ENCODE results near the gene GPHB5.
"Not testable (repeated sequence)": the region's sequence is repeated elsewhere in the genome, so short reads cannot be mapped to it uniquely, and the experiment has no call there.

The GPHB5 gene

DNA sequence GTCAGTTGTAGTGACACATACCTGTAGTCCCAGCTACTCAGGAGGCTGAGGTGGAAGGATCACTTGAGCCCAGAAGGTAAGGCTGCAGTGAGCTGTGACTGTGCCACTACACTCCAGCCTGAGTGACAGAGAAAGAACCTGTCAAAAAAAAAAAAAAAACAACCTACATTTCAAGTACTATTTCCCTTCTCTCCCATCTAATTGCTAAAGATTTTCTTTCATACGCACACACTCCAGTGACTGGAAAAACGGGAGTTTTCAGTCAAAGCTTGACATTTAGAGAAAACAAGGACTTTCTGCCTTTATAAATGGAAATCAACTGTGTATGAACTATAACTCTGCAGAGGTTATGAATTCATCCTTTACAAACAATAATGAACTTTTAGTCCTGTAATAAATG, 25.9 kb downstream of the GPHB5 start:
- DNase-seq: no peak

DNA sequence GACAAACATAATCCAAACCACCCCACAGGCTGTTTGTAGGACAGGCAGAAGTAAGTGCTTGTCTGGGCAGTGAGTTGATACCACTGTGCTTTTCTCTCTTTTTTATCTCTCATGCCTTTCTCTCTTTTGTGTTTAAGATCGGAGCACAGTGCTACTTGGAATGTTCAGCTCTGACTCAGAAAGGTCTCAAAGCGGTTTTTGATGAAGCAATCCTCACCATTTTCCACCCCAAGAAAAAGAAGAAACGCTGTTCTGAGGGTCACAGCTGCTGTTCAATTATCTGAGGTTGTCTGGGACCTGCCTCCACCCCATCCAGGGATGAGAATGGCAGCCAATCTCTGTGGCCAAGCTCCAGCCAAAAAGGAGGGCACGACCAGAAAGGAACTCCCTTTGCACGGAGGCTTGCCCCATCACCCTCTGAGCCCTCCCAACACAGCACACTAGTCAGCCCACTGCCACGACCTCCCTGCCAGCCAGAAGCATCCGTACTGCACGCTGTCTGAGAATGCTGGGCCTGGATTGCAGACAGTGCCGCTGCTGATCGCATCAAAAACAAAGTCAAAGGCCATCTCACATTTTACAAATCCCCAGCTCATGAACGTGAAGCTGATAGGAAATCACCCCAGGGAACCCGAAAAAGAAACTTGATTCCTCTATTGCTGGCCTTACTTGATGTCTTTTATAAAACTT, 27.8 kb downstream of the GPHB5 start:
- no peak for DNase-seq

DNA sequence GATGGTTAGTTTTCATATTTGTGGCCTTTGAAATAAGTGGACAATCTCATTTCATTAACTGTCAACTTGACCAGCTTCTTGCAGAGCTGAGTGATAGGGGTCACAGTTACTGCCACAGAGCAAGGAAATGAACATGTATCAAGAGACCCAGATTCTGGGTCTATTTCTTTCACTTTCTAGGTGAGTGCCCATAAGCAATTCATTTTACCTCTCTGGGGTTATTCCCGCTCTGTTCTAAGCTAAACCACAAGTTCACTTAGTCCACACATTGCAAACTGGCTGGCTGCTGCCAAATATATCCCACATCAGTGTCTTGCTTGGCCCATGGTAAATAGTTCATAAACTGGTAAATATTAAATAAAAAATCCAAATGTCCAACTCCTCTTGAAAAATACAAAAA, 29.9 kb downstream of the GPHB5 start:
- no peak for DNase-seq

DNA sequence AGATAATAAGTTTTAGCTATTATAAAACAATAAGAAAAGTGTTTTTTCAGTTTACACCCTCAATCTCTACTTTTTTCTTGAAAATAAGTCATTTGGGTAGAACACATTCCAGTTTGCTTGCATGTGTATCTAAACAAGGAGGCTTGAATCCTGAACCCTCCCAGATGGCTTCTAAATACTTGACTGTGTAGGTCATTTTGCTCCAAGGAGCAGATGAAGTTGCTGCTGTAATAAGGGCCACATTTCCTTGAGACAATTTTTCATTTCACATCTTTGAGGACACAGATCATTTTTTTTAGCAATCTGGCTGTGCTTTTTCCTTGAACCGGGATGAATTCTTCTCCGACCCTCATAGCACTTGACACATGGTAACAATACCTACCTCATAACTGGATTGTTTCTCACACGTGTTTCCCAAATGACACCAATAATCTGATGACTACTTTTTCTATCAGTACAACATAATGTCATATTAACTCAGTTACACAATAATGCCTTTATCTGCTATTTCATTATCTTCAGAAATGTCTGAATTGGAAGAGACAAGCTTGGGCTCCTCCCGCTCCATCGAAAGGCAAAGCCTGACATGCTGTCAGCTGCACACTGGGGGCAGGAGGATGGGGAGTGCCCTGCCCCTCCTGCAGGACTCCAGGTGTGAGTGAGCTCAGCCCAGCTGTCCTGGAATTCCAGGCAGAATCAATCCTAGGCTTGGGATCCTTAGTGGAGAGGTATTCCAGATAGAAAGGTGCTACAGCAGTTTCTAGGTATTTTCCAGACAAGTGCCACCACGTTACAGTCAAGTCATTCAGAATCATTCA, 30.9 kb downstream of the GPHB5 start:
- no peak for DNase-seq

DNA sequence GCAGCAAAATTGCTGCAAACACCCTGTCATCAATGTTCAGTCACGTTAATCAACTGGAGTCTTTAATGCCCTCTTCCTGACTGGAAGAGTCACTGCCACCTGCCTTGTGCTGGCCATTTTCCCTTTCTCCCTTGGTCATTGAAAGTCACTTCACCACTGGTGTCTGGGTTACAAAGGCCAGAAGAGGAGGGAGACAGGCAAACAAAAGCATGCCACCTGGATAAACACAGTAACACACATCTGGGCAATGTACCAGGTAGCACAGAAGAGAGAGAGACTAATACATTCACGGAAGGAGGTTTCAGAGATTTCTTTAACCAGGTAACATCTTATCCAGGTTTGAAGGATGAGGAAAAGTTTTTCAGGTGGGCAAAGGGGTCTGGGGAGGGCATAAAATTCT, 32.7 kb downstream of the GPHB5 start:
- no peak for DNase-seq

DNA sequence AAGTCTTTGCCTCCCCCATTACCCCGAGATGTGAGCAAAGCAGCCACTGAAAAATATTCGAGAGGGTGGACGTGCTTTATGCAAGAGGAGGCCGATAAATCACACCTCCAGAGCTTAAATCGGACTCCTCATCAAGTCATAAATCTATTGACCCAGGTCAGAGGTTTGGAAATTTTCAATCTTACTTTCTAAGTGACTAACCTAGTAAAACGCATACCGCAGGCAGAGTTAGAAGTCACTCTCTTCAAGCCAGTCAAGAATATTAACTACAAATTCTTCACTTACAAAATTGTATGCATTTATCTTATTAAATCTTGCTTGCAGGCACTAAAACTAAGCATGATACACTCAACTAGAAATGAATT, 34.9 kb downstream of the GPHB5 start:
- no peak for DNase-seq

DNA sequence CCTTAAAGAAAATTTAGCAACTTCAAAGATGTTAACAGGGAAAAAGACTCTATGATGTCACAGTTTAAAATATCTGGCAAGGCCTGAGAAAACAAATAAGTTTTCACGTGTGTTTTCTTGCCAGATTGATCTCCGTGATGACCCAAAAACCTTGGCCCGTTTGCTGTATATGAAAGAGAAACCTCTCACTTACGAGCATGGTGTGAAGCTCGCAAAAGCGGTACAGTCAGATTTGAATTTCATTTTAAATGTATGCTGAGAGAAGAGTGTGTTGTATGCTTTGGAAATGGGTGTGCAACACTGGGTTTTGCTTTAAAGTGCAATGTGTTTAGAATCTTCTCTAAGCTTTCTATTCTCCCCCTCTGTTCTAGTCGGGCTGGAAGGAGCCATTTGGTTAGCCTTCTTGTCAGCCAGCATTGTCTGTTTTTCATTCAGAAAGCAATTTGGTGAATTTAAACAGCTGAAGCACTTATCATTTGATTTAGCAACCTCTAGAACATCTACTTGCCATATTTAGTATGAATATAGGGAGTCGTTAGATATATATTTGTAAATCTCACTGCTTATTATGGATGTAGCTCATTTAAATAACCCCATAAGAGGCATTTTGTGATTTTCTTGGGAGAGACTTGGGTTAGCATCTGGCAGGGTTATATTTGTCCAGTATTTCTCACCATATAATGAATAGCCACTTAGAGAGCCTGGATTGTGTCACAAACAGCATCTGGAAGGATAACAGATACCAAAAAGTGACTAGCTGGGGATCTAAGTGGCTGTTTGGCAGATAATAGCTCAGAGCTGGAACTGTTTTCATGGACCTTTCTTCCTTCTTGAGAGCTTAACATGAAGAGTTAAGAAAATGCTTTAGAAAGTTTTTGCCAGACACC, 35.5 kb downstream of the GPHB5 start:
- DNase-seq: no peak

DNA sequence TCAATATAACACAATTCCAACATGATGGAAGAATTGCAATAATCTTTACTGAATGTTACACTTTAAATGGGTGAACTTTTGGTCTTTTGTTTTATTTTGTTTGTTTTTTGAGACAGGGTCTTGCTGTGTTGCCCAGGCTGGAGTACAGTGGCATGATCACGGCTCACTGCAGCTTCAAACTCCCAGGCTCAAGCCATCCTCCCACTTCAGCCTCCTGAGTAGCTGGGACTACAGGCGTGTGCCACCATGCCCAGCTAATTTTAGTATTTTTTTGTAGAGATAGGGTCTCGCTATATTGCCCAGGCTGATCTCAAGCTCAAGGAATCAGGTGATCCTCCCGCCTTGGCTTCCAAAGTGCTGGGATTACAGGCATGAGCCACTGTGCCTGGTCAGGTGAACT, 38.8 kb downstream of the GPHB5 start:
- DNase-seq: not testable (repeated sequence)

DNA sequence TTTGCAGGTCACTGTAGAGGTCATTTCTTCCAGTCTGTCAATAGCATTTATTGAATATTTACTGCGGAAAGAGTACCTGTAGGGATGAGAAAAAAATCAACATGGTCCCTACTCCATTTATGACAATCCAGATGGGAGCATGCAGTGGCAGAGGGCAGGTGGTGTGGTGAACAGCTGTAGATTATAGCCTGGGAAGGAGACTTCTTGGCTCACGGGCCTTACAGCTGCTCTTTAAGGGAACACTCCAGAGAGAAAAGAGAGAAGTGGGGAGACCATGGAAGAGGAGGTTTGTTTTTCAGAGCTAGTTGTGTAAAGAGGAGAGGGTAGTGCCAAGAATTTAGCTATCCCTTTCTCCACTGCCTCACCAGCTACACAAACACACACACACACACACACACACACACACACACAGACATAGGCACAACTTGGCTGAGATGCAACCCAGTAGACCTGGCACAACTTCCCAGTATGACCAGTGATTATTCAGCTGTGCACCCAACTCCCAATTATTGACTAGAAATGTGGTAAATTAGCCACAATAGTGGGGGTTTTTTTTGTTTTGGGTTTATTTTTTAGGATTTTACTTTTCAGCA, 41.0 kb downstream of the GPHB5 start:
- no peak for DNase-seq

DNA sequence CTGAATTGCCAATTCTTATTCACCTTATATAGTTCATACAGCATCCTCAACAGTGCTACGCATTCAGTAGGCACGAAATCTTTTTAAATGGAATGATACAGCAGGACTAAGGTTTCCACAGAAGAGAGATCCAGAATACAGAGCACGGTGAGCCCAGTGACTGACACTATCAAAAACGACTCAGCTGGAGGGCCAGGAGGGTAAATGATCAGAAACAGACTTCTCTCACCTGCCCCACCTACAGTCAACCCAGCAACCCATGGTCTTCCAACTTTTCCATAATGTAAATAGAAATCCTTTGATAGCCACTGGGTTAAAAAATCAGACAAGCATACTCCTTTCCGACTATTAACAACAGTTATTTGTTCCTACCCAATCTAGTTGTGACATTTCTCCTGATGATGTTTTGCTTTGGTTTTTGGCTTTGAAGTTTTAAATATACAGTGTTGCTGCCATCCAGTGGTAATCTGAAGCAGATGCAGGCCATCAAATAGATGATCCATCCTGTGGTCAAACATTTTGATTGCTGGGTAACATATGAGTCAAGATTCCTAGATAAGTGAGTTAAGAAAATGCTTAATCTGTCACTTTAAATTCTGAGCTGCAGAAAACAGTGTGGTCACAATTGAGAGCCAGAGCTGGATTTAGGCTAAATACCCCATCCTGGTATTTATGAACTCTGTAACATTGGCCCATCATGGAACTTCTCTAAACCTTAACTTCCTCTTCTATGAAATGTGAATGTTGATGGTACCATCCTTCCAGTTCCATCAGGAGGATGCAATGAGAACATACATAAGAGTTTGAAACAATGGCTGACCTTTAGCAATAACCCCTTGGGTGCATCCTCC, 42.0 kb downstream of the GPHB5 start:
- peak; percentile 44 for DNase-seq

DNA sequence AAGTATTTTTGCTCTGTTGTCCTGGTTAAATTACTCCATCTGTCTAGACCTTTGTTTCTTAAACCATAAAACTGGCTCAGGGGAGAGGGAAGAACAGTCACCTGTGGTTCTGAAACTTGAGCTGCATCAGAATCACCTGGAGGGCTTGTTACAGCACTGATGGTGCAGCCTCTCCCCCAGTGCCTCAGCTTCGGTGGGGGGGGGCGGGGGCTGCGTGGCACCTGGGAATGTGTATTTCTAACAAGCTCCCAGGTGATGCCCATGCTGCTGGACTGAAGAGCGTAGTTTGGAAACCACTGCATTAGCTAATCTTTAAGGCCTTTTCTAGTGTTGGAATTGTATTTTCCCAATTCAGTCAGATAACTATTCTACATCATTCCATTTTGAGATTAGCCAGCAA, 42.7 kb downstream of the GPHB5 start:
- DNase-seq: no peak

DNA sequence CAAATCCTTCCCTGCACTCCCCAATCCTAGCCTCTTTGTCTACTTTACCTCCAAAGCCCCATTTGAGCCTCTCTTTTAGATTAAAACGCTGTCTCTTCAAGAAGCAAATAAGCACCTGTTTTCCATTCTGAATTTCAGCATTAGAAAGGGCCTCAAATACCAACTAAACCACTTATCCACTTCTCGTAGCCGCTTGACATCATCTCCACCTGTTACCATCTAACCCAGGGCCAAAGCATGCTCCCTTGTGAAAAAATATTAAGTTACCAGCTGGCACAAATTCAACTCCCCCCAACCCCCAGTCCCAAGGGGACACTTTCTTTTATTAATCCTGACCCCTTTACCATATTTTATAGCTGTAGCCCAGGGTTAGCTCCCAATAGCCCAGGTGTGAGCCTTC, 43.1 kb downstream of the GPHB5 start:
- DNase-seq: no peak

DNA sequence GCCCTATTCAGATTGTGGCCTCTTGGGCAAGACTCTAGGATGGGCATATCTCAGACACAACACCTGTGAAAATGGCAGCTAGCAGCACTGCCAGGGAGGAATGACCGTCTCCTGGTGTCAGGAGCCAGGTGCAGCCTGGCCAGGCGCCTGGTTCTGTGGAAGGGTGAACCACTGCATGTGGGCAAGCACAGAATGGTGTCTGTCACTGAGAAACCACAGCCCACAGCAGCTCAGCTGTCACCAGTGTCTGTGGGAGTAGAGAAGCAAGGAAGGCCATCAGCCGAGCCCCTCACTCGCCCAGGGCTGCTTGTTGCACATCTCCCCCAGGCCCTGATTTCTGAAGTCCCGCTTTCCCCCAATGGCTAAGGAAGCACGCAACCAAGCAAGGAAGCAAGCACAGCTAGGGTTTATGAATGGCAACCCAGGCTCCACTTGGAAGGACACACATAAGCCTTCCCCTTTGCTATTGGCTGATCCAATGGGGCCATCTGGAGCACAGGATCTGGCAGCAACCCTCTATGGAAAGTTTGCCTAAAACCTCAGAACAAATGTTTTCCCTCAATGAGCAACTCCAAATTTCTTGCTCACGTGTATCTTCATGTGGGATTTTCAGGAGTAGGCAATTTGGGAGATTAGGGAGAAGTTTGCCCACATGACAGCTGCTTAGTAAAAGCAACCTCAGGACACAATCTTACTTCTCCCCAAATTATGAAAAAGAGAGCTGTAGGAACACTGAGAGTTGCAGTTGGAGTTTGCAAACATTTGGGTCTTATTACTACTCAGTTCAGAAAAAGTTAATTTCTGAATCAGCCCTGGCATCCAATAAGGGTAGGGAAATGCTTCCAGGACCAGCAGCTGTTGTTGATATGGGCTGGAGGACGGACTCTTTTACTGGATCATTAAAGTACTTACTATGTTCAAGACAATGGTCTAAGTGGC, 44.7 kb downstream of the GPHB5 start:
- no peak for DNase-seq

DNA sequence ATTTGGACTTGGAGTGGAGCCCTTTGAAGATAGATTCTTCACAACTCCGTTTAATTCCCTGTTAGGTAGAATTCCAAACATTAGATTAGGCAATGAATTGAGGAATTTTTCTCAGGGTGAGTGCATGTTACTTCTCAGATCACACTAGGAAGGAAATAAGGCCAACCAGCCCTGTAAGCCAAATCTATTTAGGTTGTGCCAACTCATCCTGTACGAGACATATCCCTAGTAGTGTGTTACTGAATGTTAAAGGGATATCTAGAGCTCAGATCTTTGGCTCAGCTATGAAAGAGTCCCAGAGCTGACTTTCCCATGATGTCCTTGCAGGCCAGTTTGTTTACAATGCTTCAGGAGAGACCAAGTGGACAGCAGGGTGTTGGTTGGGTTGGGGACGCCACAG, 45.6 kb downstream of the GPHB5 start:
- DNase-seq: no peak

DNA sequence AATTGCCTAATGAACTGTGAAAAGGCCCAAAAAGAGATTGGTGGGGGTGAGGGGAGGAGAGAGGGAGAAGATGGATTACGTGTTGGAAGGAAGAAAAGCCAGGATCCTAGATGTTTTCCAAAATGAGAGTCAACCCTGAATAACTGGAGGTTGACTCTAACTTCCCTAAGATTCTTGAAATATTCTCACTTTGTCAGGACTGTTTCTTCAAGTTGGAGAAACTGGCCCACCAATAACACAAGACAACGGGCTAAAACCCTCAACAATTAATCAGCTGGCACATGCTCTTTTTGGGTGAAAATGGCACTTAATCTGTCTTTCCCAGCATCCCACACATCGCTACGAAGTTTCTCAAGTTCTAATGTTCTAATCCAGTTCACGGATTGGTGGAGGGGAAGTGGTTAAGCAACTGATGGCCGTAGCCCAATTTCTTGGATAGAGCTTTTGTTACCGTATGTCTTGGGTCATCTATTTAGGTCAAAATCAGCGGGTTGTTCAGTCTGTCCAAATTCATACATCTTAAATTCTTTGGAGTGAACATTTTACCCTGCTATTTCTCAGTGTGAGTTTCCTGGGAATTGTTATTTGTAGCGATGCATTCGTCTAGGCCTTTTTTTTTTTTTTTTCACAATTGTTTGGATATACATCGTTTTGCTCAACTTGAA, 49.0 kb downstream of the GPHB5 start:
- DNase-seq: no peak

DNA sequence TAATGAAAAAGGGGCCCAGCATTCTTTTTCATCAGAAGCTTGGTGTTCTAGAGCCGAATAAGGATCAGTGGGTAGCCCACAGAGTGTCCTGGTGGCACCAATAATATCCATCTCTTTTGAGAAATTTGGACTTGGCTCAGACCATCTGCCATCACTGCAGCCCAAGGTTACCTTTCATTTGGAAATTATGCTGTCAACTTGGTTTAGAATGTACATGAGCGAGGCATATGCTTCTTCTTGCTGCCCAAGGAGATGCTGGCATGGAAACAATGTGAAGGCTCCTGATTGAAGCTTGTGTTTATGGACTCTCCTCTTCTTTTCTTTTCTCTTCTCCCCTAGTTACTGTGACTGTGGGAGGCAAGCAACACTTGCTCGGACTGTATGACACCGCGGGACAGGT, 50.0 kb downstream of the GPHB5 start:
- DNase-seq: no peak

DNA sequence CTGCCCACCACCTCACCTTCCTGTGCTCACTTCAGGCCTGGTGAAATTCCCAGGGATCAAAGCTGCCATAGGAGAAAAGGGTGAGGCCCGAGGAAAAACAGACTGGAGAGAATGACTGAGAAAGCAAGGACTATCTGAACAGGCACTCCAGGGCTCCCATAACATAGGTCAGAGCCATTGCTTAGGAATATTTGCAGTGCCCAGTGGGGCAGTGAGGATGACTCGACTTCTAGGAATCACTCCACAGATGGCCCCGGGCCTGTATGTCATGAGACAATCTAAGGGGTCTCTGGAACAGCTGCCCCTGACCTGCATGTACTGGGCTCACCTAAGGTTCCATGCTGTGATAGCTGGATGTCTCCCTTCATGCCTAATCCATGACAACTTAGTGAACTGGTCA, 51.6 kb downstream of the GPHB5 start:
- no peak for DNase-seq

DNA sequence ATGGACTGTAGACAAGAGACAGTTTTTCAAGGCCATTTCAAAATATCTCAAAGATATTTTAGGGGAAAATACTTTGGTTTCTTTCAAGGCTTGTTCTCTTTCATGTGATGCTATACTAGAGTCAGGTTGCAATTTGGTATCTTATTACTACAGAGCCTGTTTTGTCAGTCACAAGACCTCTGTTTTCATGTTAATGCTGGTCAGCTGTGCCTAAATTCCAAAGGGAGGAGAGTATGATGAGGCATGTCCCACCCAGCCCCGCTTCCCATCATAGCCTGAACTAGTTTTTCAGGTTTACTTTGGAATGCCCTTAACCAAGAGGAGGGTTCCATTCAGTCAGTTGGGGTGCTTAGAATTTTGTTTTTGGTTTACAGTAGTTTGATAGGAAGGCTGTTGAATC, 52.6 kb downstream of the GPHB5 start:
- no peak for DNase-seq

Data from NCI-H1694 (cell line).